Measurements from ENCODE around the gene PCDHGB7.

DNA sequence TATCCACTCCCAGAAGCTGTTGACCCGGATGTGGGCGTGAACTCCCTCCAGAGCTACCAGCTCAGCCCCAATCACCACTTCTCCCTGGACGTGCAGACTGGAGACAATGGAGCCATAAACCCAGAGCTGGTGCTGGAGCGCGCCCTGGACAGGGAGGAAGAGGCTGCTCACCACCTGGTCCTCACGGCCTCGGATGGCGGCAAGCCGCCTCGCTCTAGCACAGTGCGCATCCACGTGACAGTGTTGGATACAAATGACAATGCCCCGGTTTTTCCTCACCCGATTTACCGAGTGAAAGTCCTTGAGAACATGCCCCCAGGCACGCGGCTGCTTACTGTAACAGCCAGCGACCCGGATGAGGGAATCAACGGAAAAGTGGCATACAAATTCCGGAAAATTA, 24.2 kb upstream of the PCDHGB7 start:
- TF ChIP-seq, protein P1, sequence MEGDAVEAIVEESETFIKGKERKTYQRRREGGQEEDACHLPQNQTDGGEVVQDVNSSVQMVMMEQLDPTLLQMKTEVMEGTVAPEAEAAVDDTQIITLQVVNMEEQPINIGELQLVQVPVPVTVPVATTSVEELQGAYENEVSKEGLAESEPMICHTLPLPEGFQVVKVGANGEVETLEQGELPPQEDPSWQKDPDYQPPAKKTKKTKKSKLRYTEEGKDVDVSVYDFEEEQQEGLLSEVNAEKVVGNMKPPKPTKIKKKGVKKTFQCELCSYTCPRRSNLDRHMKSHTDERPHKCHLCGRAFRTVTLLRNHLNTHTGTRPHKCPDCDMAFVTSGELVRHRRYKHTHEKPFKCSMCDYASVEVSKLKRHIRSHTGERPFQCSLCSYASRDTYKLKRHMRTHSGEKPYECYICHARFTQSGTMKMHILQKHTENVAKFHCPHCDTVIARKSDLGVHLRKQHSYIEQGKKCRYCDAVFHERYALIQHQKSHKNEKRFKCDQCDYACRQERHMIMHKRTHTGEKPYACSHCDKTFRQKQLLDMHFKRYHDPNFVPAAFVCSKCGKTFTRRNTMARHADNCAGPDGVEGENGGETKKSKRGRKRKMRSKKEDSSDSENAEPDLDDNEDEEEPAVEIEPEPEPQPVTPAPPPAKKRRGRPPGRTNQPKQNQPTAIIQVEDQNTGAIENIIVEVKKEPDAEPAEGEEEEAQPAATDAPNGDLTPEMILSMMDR (IDR thresholded peaks at IDR 0.05; ENCODE audit: insufficient read depth, low read length), result no peak
- TF ChIP-seq REST (IDR thresholded peaks at IDR 0.05; ENCODE audit: insufficient replicate concordance, low read depth), result no peak
- no peak for TF ChIP-seq GABPA (IDR thresholded peaks at IDR 0.05; ENCODE audit: low read depth)
